ENCODE measurements around the gene PVR.

DNA sequence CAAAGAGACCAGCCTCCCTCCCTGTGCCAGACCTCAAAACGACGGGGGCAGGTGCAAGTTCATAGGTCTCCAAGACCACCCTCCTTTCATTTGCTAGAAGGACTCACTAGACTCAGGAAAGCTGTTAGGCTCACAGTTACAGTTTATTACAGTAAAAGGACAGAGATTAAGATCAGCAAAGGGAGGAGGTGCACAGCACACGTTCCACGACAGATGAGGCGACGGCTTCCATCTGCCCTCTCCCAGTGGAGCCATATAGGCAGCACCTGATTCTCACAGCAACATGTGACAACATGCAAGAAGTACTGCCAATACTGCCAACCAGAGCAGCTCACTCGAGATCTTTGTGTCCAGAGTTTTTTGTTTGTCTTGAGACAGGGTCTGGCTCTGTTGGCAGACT is 18.2 kb downstream of the PVR start:
- TF ChIP-seq EP300 (IDR thresholded peaks at IDR 0.05; ENCODE audit: borderline replicate concordance in 1 of 2, low read depth in 1 of 2, low read length in 1 of 2) (no peak), SMC3 (IDR thresholded peaks at IDR 0.05; ENCODE audit: low read depth, low read length) (no peak), POLR2AphosphoS5 (IDR thresholded peaks at IDR 0.05; ENCODE audit: low read depth, low read length) (no peak), YY1 (IDR thresholded peaks at IDR 0.05; ENCODE audit: low read depth) (no peak), CHD2 (IDR thresholded peaks at IDR 0.05; ENCODE audit: low read length, partially characterized antibody) (no peak), NFIC (IDR thresholded peaks at IDR 0.05; ENCODE audit: borderline replicate concordance) (no peak), FOSL2 (IDR thresholded peaks at IDR 0.05; ENCODE audit: borderline replicate concordance, low read depth) (no peak), RXRA (IDR thresholded peaks at IDR 0.05; ENCODE audit: borderline replicate concordance, low read depth) (no peak), TEAD4 (IDR thresholded peaks at IDR 0.05; ENCODE audit: borderline replicate concordance, insufficient read depth) (no peak), TCF12 (IDR thresholded peaks at IDR 0.05) (no peak), SIN3A (IDR thresholded peaks at IDR 0.05; ENCODE audit: borderline replicate concordance, low read depth, low read length) (no peak)
- TF ChIP-seq, protein P1, sequence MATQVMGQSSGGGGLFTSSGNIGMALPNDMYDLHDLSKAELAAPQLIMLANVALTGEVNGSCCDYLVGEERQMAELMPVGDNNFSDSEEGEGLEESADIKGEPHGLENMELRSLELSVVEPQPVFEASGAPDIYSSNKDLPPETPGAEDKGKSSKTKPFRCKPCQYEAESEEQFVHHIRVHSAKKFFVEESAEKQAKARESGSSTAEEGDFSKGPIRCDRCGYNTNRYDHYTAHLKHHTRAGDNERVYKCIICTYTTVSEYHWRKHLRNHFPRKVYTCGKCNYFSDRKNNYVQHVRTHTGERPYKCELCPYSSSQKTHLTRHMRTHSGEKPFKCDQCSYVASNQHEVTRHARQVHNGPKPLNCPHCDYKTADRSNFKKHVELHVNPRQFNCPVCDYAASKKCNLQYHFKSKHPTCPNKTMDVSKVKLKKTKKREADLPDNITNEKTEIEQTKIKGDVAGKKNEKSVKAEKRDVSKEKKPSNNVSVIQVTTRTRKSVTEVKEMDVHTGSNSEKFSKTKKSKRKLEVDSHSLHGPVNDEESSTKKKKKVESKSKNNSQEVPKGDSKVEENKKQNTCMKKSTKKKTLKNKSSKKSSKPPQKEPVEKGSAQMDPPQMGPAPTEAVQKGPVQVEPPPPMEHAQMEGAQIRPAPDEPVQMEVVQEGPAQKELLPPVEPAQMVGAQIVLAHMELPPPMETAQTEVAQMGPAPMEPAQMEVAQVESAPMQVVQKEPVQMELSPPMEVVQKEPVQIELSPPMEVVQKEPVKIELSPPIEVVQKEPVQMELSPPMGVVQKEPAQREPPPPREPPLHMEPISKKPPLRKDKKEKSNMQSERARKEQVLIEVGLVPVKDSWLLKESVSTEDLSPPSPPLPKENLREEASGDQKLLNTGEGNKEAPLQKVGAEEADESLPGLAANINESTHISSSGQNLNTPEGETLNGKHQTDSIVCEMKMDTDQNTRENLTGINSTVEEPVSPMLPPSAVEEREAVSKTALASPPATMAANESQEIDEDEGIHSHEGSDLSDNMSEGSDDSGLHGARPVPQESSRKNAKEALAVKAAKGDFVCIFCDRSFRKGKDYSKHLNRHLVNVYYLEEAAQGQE (IDR thresholded peaks at IDR 0.05; ENCODE audit: low read depth, low read length) = no peak
- TF ChIP-seq, protein P2, sequence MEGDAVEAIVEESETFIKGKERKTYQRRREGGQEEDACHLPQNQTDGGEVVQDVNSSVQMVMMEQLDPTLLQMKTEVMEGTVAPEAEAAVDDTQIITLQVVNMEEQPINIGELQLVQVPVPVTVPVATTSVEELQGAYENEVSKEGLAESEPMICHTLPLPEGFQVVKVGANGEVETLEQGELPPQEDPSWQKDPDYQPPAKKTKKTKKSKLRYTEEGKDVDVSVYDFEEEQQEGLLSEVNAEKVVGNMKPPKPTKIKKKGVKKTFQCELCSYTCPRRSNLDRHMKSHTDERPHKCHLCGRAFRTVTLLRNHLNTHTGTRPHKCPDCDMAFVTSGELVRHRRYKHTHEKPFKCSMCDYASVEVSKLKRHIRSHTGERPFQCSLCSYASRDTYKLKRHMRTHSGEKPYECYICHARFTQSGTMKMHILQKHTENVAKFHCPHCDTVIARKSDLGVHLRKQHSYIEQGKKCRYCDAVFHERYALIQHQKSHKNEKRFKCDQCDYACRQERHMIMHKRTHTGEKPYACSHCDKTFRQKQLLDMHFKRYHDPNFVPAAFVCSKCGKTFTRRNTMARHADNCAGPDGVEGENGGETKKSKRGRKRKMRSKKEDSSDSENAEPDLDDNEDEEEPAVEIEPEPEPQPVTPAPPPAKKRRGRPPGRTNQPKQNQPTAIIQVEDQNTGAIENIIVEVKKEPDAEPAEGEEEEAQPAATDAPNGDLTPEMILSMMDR (IDR thresholded peaks at IDR 0.05) = no peak
- TF ChIP-seq, protein P3, sequence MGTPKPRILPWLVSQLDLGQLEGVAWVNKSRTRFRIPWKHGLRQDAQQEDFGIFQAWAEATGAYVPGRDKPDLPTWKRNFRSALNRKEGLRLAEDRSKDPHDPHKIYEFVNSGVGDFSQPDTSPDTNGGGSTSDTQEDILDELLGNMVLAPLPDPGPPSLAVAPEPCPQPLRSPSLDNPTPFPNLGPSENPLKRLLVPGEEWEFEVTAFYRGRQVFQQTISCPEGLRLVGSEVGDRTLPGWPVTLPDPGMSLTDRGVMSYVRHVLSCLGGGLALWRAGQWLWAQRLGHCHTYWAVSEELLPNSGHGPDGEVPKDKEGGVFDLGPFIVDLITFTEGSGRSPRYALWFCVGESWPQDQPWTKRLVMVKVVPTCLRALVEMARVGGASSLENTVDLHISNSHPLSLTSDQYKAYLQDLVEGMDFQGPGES (IDR thresholded peaks at IDR 0.05; ENCODE audit: low read depth, low read length) = no peak

Data from SK-N-SH (cell line).